RCC 7860 (cell line): ENCODE results near the gene ZNF624.

Experiments used
- DNase-seq: peaks from one replicate; pipeline ENCODE4 v3.0.0-alpha.2; 2015; ENCODE audit warnings: low spot score
- FAIRE-seq: peaks from 2 replicates; lab custom pipeline; 2012; peaks lifted over from hg19 to GRCh38; lab: Jason Lieb, UNC

ZNF624 gene

GRCh38 chr17:16599537-16599936 lies 54.1 kb downstream of the ZNF624 start:
- FAIRE-seq (no peak), DNase-seq (no peak)

GRCh38 chr17:16593356-16594102 lies 60.1 kb downstream of the ZNF624 start:
- no peak for FAIRE-seq
- no peak for DNase-seq

- FAIRE-seq: no peak
- DNase-seq: peak; percentile 60
Observed at GRCh38 chr17:16589097-16589969, 64.3 kb downstream of the ZNF624 start.

GRCh38 chr17:16585796-16586195 lies 67.9 kb downstream of the ZNF624 start:
- no peak for FAIRE-seq
- no peak for DNase-seq

GRCh38 chr17:16584273-16584995 lies 69.2 kb downstream of the ZNF624 start:
- peak; percentile 22 for DNase-seq
- FAIRE-seq: no peak

- no peak for DNase-seq
- no peak for FAIRE-seq
Observed at GRCh38 chr17:16583781-16584180, 69.9 kb downstream of the ZNF624 start.

GRCh38 chr17:16573466-16573865 lies 80.2 kb downstream of the ZNF624 start:
- DNase-seq (no peak), FAIRE-seq (no peak)
